Coronary artery (tissue), 2 donors: ENCODE results near the gene ALDH1A1.

Experiments used
- DNase-seq: peaks from one replicate; pipeline ENCODE4 v3.0.0-alpha.2; 2017; ENCODE audit warnings: low spot score
- H3K27ac ChIP-seq, 2 donors: fragments of 200-600 bp; sonication (generic); one replicate each; pipeline ENCODE4 v1.5.1; 2016 to 2019
- H3K4me3 ChIP-seq: fragments of 200-600 bp; sonication (generic); 2 replicates; pipeline ENCODE4 v1.5.1; 2016; ENCODE audit warnings: mild to moderate bottlenecking, moderate library complexity
- CTCF ChIP-seq: fragments of 200-600 bp; sonication (generic); IDR thresholded peaks from one replicate; pipeline ENCODE4 v1.5.1; 2019; ENCODE audit warnings: antibody characterized with exemption

ALDH1A1 gene

GRCh38 chr9:72936679-72937078 is 16.2 kb downstream of the ALDH1A1 start:
- TF ChIP-seq CTCF: no peak
- Histone ChIP-seq H3K27ac (no peak overlapping the region), H3K4me3 (no peak overlapping the region)
- DNase-seq: no peak

- DNase-seq: no peak
- TF ChIP-seq CTCF: no peak
- Histone ChIP-seq H3K27ac (no peak overlapping the region), H3K4me3 (no peak overlapping the region)
Observed at GRCh38 chr9:72936266-72936665, 16.6 kb downstream of the ALDH1A1 start.

GRCh38 chr9:72935595-72935994 is 17.3 kb downstream of the ALDH1A1 start:
- TF ChIP-seq CTCF: no peak
- no peak for DNase-seq
- Histone ChIP-seq H3K4me3 (no peak overlapping the region), H3K27ac (no peak overlapping the region)

- DNase-seq: no peak
- TF ChIP-seq CTCF: no peak
- no peak overlapping the region for H3K27ac ChIP-seq
- no peak overlapping the region for H3K4me3 ChIP-seq
Observed at GRCh38 chr9:72933730-72934665, 18.9 kb downstream of the ALDH1A1 start.

GRCh38 chr9:72932619-72933018 is 20.2 kb downstream of the ALDH1A1 start:
- no peak for DNase-seq
- TF ChIP-seq CTCF: no peak
- Histone ChIP-seq H3K4me3 (no peak overlapping the region), H3K27ac (no peak overlapping the region)

- H3K27ac ChIP-seq: no peak overlapping the region
- no peak for DNase-seq
- no peak overlapping the region for H3K4me3 ChIP-seq
- no peak for TF ChIP-seq CTCF
Observed at GRCh38 chr9:72931897-72932296, 21.0 kb downstream of the ALDH1A1 start.

GRCh38 chr9:72931437-72931836 is 21.4 kb downstream of the ALDH1A1 start:
- no peak for TF ChIP-seq CTCF

More at GRCh38 chr9:72931437-72931836, 21.4 kb downstream of the ALDH1A1 start:
- Histone ChIP-seq H3K4me3 (no peak overlapping the region), H3K27ac (no peak overlapping the region)
- DNase-seq: no peak
